Measurements from ENCODE around the gene SUPT6H.
"Not testable (repeated sequence)": the region's sequence is repeated elsewhere in the genome, so short reads cannot be mapped to it uniquely, and the experiment has no call there.

Gene SUPT6H

GRCh38 chr17:28735913-28736769 lies 74.1 kb downstream of the SUPT6H start:
- H3K27me3 ChIP-seq (ENCODE audit: control insufficient read depth, insufficient read depth, low read length); H3K27ac ChIP-seq (ENCODE audit: low read length); H3K4me3 ChIP-seq (ENCODE audit: low read length); H3K9me3 ChIP-seq (ENCODE audit: control insufficient read depth, low read depth, low read length); H3K36me3 ChIP-seq (ENCODE audit: control insufficient read depth, low read depth, low read length); H3K4me1 ChIP-seq (ENCODE audit: control insufficient read depth, low read depth, low read length); H3K9ac ChIP-seq (ENCODE audit: low read length): not testable (repeated sequence)

DNA sequence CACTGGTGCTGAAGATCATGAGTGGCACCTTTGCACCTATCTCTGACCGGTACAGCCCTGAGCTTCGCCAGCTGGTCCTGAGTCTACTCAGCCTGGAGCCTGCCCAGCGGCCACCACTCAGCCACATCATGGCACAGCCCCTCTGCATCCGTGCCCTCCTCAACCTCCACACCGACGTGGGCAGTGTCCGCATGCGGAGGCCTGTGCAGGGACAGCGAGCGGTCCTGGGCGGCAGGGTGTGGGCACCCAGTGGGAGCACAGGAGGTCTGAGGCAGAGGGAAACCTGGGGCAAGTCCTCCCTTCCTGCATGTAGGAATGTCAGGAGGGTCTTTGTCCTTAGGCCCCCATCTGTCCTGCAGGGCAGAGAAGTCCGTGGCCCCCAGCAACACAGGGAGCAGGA lies 75.3 kb downstream of the SUPT6H start:
- no peak overlapping the region for H3K4me3 ChIP-seq (ENCODE audit: low read length)
- no peak overlapping the region for H3K9ac ChIP-seq (ENCODE audit: low read length)
- H3K9me3 ChIP-seq (ENCODE audit: control insufficient read depth, low read depth, low read length): no peaks in the 10 kb centered on the region
- peaks cover 4% of the 10 kb centered on the region for H3K36me3 ChIP-seq (ENCODE audit: control insufficient read depth, low read depth, low read length)
- H3K4me1 ChIP-seq (ENCODE audit: control insufficient read depth, low read depth, low read length): no peaks in the 10 kb centered on the region
- H3K27me3 ChIP-seq (ENCODE audit: control insufficient read depth, insufficient read depth, low read length): no peaks in the 10 kb centered on the region
- H3K27ac ChIP-seq (ENCODE audit: low read length): no peak overlapping the region

DNA sequence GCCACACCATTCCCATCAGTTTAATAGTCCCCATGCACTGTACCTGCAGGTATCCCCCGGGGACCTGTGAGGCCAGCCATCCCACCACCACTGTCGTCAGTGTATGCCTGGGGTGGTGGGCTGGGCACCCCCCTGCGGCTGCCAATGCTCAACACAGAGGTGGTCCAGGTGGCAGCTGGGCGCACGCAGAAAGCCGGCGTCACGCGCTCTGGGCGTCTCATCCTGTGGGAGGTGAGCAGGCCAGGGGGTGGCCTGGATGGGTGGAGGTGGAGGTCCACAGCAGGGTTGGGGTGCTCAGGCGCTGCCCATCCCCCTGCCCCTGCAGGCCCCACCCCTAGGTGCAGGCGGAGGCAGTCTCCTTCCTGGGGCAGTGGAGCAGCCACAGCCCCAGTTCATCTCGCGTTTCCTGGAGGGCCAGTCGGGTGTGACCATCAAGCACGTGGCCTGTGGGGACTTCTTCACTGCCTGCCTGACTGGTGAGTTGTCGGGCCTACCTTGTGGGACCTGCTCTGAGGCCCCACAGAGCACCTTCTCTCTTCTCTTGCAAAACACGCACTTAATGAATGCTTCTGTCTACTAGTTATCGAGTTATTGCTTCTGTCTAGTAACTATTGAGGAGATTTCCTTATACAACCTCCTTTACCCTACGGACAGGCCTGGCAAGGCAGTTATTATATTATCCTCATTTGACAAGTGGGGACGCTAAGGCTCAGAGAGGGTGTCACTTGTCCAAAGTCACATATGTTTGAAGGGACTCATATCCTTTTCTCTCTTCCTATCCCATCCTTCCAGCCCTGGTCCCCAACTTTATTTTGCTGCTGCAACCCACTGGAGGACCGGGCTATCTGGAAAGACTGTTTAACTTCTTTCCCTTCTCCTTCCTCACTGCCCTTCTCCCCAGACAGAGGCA lies 76.0 kb downstream of the SUPT6H start:
- Histone ChIP-seq H3K36me3 (ENCODE audit: control insufficient read depth, low read depth, low read length) (peaks cover 4% of the 10 kb centered on the region), H3K27ac (ENCODE audit: low read length) (no peak overlapping the region), H3K27me3 (ENCODE audit: control insufficient read depth, insufficient read depth, low read length) (no peaks in the 10 kb centered on the region), H3K9me3 (ENCODE audit: control insufficient read depth, low read depth, low read length) (no peaks in the 10 kb centered on the region), H3K9ac (ENCODE audit: low read length) (no peak overlapping the region), H3K4me1 (ENCODE audit: control insufficient read depth, low read depth, low read length) (no peaks in the 10 kb centered on the region), H3K4me3 (ENCODE audit: low read length) (no peak overlapping the region)

- Histone ChIP-seq H3K4me3 (ENCODE audit: low read length) (no peak overlapping the region), H3K27me3 (ENCODE audit: control insufficient read depth, insufficient read depth, low read length) (no peaks in the 10 kb centered on the region), H3K9ac (ENCODE audit: low read length) (no peak overlapping the region), H3K36me3 (ENCODE audit: control insufficient read depth, low read depth, low read length) (peaks cover 4% of the 10 kb centered on the region), H3K27ac (ENCODE audit: low read length) (no peak overlapping the region), H3K9me3 (ENCODE audit: control insufficient read depth, low read depth, low read length) (no peaks in the 10 kb centered on the region), H3K4me1 (ENCODE audit: control insufficient read depth, low read depth, low read length) (no peaks in the 10 kb centered on the region)
Measured at GRCh38 chr17:28738680-28739384, 76.8 kb downstream of the SUPT6H start.

DNA sequence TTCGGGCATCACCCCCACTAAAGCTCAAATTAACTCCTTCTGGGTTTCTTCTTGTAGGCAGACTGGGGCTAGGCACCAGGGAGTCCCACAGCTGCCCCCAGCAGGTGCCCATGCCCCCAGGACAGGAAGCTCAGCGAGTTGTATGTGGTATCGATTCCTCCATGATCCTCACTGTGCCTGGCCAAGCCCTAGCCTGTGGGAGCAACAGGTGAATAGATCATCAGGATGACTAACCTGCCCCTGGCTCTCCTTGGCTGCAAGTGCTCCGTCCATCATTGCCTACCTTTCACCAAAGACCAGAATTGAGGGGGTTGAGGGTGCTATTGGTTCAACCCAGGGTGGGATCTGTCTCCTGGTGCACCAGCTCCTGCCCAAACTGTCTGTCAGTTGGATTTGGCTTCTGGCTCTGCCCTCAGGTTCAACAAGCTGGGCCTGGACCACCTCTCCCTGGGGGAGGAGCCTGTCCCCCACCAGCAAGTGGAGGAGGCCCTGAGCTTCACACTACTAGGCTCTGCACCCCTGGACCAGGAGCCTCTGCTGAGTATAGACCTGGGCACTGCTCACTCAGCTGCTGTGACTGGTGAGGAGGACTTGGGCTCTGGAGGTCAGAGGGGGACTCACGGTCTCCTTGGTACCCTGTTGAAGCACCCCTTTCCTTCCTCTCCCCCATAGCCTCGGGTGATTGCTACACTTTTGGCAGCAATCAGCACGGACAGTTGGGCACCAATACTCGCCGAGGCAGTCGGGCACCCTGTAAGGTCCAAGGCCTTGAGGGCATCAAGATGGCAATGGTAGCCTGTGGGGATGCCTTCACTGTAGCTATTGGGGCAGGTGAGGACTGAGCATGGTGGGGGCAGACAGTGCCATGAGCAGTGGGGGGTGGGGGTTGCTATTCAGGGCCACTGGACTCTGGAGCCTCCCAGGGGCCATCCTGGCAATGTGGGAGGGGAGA lies 78.7 kb downstream of the SUPT6H start:
- Histone ChIP-seq H3K27ac (ENCODE audit: low read length) (no peak overlapping the region), H3K36me3 (ENCODE audit: control insufficient read depth, low read depth, low read length) (peaks cover 4% of the 10 kb centered on the region), H3K4me3 (ENCODE audit: low read length) (no peak overlapping the region), H3K4me1 (ENCODE audit: control insufficient read depth, low read depth, low read length) (peaks cover 3% of the 10 kb centered on the region), H3K9ac (ENCODE audit: low read length) (no peak overlapping the region), H3K9me3 (ENCODE audit: control insufficient read depth, low read depth, low read length) (no peaks in the 10 kb centered on the region), H3K27me3 (ENCODE audit: control insufficient read depth, insufficient read depth, low read length) (no peaks in the 10 kb centered on the region)

DNA sequence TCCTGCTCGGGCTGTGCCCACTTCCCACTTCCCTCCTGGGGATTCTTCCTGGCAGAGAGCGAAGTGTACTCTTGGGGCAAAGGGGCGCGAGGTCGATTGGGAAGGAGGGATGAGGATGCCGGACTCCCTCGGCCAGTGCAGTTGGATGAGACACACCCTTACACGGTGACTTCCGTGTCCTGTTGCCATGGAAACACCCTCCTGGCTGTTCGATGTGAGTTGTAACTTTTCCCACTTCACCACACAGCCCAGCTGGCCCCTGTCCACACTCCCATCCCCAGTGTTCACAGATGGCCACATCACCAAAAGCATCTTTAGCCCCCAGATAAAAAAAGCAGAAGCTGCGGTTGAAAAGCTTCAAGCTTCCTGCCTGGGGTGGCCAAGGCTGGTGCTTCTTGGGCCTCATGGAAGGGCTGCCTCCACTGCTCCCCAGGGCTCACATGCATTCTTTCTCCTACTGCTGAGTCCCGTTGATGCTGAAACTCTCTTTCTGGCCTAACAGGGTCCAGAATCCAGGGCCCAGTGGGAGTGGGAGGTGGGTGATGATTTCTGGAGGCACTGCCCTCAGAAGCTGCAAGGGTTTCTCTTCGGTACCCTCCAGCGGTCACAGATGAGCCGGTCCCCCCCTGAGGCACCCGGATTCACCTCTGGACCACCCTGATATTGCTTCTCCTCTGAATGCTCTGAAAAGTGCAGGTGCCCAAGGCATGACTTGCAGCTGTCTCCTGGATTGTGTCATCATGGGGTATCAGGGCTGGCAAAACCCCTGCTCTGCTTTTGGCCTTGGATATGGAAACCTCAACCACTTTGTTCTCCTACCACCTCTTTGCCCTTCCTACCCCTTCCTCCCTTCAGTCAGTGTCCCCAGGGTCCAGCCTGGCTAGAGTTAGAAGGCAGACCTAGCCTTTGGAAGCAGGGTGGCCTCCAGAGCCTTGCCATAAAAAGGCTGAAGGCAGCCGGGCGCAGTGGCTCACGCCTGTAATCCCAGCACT lies 79.6 kb downstream of the SUPT6H start:
- no peak overlapping the region for H3K9ac ChIP-seq (ENCODE audit: low read length)
- peaks cover 12% of the 10 kb centered on the region for H3K4me1 ChIP-seq (ENCODE audit: control insufficient read depth, low read depth, low read length)
- H3K4me3 ChIP-seq (ENCODE audit: low read length): no peak overlapping the region
- H3K27ac ChIP-seq (ENCODE audit: low read length): no peak overlapping the region
- H3K27me3 ChIP-seq (ENCODE audit: control insufficient read depth, insufficient read depth, low read length): no peaks in the 10 kb centered on the region
- no peaks in the 10 kb centered on the region for H3K9me3 ChIP-seq (ENCODE audit: control insufficient read depth, low read depth, low read length)
- H3K36me3 ChIP-seq (ENCODE audit: control insufficient read depth, low read depth, low read length): peaks cover 8% of the 10 kb centered on the region

DNA sequence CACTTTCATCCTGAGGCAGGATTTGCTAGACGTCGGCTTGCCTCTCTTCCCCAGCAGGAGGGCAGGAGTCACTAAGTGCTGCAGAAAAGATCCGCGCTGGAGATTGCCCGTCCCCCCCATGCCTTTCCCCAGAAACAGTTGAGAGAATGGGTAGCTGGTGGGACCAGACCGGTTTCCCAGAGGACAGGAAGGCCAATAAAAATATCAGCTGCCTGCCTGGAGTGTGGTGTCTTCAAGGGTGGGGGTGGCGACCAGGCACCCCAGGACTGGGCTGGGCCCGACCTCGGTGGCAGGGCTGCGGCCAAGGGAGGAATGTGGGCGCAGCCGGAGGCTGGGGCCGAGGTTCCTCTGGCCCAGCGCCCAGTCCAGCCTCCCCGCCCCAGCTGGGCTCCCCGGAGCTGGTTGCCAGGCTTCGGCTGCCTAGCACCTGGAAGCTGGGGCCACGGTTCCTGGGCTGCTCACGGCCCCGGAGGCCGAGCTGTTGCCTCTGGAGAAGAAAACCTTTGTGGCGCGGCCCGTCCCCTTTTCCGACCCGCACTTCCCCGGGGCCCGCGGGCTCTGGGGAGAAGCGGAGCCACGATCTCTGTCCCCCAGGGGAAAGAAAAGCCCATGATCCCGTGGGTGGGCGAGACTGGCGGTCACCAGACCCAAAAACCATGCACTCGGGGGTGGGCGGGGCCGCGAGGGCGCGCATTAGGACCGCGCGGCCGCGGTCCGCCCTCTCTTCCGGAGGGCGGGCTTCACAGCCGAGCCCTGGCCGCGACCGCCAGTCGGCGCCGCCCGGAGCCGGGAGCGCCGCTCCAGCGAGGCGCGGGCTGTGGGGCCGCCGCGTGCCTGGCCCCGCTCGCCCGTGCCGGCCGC lies 81.5 kb downstream of the SUPT6H start, which contains the start of gene TRAF4:
Gene TRAF4 (plus strand): TSS at position 769 of the 861 bp plus-strand sequence. CDS start 102 bp downstream, outside the sequence.
- Histone ChIP-seq H3K27me3 (ENCODE audit: control insufficient read depth, insufficient read depth, low read length) (no peaks in the 10 kb centered on the region), H3K4me1 (ENCODE audit: control insufficient read depth, low read depth, low read length) (peaks cover 20% of the 10 kb centered on the region), H3K36me3 (ENCODE audit: control insufficient read depth, low read depth, low read length) (peaks cover 24% of the 10 kb centered on the region), H3K9ac (ENCODE audit: low read length) (peak within 1 kb of the TSS; percentile 99), H3K9me3 (ENCODE audit: control insufficient read depth, low read depth, low read length) (no peaks in the 10 kb centered on the region), H3K27ac (ENCODE audit: low read length) (peak within 1 kb of the TSS; percentile 99), H3K4me3 (ENCODE audit: low read length) (peak within 1 kb of the TSS; percentile 99)

DNA sequence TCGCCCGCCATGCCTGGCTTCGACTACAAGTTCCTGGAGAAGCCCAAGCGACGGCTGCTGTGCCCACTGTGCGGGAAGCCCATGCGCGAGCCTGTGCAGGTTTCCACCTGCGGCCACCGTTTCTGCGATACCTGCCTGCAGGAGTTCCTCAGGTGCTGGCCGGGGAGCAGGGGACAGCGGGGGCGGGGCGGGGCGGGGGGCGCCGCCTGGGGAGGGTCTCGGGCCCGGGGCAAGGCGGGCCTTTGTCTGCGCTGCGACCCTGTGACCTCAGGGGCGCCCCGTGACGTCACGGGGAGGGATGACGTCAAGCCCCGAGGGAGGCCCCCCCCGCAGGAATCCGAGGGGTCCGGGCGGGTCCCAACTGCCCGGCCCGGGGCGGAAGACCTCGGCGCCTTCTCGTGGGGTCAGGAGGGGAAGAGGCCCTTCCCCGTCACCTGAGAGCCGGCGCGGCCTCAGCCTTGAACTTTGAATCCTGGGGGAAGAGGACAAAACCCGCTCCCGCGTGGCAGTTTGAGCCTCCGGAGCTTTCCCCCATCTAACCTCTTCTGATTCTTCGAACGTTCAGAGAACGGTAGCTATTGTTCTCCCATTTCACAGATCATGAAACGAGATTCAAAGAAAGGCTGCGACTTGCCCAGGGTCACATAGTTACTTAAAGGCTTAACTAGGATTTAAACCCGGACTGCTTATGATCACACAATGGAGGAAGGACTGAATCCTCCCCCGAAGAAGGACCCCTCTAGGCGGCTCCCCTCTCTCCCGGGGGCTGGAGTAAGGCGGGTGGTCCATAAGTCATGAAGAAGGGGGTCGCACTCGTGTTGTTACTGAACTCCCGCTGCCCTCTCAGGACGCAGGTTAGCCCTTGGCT lies 82.3 kb downstream of the SUPT6H start:
- Histone ChIP-seq H3K36me3 (ENCODE audit: control insufficient read depth, low read depth, low read length) (peaks cover 29% of the 10 kb centered on the region), H3K9me3 (ENCODE audit: control insufficient read depth, low read depth, low read length) (no peaks in the 10 kb centered on the region), H3K4me3 (ENCODE audit: low read length) (peak overlapping the region; percentile 99), H3K4me1 (ENCODE audit: control insufficient read depth, low read depth, low read length) (peaks cover 20% of the 10 kb centered on the region), H3K9ac (ENCODE audit: low read length) (peak overlapping the region; percentile 99), H3K27ac (ENCODE audit: low read length) (peak overlapping the region; percentile 99), H3K27me3 (ENCODE audit: control insufficient read depth, insufficient read depth, low read length) (no peaks in the 10 kb centered on the region)

All from iPS-18a (cell line).